Right ventricle myocardium inferior (tissue), 1 donor: Measurements from ENCODE around the gene RBM19. TPM values are rescaled to one million over a fixed set of nuclear protein-coding genes. Genes with fewer than 3 reads are reported as not detected.
"Not testable (repeated sequence)": the region's sequence is repeated elsewhere in the genome, so short reads cannot be mapped to it uniquely, and the experiment has no call there.

Experiments used
- ATAC-seq: fragments of 200-7000 bp; cut with Tn5 transposase; one replicate; pipeline ENCODE4 v1.9.1; 2020; ENCODE audit warnings: mild to moderate bottlenecking, moderate library complexity
- DNase-seq: peaks from one replicate; pipeline ENCODE4 v3.0.0; 2021; ENCODE audit errors: missing footprints
- intact Hi-C: fragments of 100-400 bp; cut with DNase I; formaldehyde crosslinking; loops from one replicate; pipeline ENCODE4 v1.11.0; 2022
- long read RNA-seq: library from polyadenylated mRNA; unstranded; transcript quantifications from one replicate; pipeline ENCODE4 v2.0.0, GENCODE V29; 2021
- total RNA-seq: library from RNA; stranded (reverse); fragmentation: NEBNext Ultra II Directional; extraction: Animal tissue kit (Norgen Biotek cat#: 25700); gene quantifications from one replicate; pipeline ENCODE4 v1.2.1, GENCODE V29; 2021
- donor health status: DM: no; HTN: yes; CAD: no; lungs with severe emphysema.

Gene RBM19, protein sequence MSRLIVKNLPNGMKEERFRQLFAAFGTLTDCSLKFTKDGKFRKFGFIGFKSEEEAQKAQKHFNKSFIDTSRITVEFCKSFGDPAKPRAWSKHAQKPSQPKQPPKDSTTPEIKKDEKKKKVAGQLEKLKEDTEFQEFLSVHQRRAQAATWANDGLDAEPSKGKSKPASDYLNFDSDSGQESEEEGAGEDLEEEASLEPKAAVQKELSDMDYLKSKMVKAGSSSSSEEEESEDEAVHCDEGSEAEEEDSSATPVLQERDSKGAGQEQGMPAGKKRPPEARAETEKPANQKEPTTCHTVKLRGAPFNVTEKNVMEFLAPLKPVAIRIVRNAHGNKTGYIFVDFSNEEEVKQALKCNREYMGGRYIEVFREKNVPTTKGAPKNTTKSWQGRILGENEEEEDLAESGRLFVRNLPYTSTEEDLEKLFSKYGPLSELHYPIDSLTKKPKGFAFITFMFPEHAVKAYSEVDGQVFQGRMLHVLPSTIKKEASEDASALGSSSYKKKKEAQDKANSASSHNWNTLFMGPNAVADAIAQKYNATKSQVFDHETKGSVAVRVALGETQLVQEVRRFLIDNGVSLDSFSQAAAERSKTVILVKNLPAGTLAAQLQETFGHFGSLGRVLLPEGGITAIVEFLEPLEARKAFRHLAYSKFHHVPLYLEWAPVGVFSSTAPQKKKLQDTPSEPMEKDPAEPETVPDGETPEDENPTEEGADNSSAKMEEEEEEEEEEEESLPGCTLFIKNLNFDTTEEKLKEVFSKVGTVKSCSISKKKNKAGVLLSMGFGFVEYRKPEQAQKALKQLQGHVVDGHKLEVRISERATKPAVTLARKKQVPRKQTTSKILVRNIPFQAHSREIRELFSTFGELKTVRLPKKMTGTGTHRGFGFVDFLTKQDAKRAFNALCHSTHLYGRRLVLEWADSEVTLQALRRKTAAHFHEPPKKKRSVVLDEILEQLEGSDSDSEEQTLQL
- 15.8 TPM for total RNA-seq
- long read RNA-seq, full-length matches to known transcripts: 28 of 40 reads
- long read RNA-seq, partial matches to known transcripts: 7 of 40 reads
- long read RNA-seq, other reads (novel, unspliced or antisense): 5 of 40 reads

- DNase-seq (peak; percentile 99), ATAC-seq (peak; percentile 100)
- intact Hi-C loops: no loop called here
These were observed at the start of gene RBM19 for GRCh38 chr12:113965951-113966797. Gene RBM19 (minus strand): TSS chr12:113966325. CDS start chr12:113966227, 98 bp downstream.

- DNase-seq (no peak), ATAC-seq (no peak)
- intact Hi-C loops: no loop called here
These were observed 49.7 kb upstream of the RBM19 start for GRCh38 chr12:114015851-114016250.

DNA sequence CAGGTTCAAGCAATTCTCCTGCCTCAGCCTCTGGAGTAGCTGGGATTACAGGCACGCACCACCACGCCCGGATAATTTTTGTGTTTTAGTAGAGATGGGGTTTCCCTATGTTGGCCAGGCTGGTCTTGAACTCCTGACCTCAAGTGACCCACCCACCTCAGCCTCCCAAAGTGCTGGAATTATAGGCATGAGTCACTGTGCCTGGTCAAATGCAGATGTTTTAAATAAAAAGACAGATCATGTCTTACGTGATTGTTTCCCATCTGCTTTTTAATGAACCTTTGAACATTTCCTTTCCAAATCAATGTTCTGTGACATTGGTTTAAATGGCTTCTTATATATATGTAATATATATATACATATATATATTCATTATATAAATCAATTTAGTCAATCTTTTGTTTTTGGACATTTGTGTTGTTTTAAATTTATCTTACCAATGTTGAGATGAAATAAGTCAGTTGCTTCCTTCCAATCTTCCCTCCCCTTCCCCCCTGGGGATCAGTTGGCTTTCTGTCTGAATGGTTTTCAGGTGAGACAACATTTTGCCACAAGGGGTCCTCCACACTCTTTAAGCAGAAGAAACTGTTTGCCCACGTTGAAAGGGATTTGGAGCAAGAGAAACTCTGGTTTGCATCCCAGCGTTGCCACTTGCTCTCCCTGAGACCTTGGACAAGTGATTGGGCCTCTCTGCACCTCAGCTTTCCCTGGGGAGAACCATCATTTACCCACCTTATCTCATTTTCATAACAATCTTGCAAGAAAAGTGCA, 47.6 kb upstream of the RBM19 start:
- ATAC-seq (no peak), DNase-seq (no peak)
- intact Hi-C loops: no loop called here

- DNase-seq (no peak), ATAC-seq (no peak)
- intact Hi-C loops: no loop called here
These were observed 46.8 kb upstream of the RBM19 start for GRCh38 chr12:114012744-114013431.

- intact Hi-C loops: no loop called here
- no peak for ATAC-seq
These were observed 45.6 kb upstream of the RBM19 start for GRCh38 chr12:114011711-114012110.

DNA sequence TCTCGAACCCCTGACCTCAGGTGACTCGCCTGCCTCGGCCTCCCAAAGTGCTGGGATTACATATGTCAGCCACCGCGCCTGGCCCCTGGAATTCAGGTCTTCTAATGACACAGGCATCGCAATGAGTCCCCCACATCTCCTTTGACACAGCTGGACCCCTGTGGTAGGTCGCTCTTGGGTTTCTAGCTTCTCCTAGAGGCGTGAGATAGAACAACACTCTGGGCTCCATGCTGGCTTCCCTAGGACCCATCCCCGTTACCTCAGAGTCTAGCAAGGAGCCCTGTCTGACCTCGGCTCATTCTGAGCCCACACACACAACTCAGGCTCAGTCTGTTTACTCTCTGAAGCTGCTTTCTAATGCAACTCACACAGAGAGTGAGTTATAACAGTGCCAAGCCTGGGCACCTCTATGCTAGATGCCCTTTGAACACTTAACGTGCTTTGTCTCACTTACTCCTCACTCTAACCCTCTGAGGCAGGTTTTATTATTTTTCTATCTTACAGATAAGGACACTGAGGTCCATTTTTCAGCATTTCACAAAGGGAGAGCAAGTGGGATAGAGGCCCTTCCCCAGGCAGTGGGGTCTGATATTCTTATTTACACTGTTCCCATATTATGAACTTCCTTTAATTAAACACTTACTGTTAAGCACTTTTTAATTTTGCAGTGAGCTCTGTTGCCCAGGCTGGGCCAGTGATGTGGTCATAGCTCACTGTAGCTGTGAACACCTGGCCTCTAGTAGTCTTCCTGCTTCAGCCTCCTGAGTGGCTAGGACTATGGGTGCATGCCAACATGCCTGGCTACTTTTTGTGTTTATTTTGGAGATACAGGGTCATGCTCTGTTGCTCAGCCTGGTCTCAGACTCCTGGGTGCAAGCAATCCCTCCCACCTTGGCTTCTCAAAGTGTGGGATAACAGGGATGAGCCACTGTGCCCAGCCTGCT, 40.6 kb upstream of the RBM19 start:
- ATAC-seq: no peak
- DNase-seq: no peak
- intact Hi-C loops: no loop called here

More at GRCh38 chr12:114011711-114012110, 45.6 kb upstream of the RBM19 start:
- DNase-seq: no peak

GRCh38 chr12:114004402-114004801, 38.3 kb upstream of the RBM19 start:
- DNase-seq (no peak), ATAC-seq (no peak)
- intact Hi-C loops: no loop called here

DNA sequence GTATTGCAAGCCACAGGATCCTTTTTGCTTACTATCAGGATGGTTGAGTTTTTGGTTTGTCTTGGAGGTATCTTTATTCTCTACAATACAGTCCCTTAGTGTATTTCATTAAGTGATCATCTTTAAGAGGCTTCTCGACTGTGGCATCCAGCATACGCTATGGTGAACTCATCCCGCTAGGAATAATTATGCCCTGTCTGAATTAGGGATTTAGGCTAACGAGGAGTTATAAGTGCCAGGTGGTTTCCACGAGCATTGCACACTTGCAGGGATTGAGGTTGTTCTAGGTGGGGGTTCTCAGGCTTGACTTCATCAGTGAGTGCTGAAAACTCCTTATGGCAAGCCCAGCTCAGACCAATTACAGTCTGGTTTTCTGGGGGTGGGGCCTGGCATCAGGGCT, 37.2 kb upstream of the RBM19 start:
- intact Hi-C loops: no loop called here

DNA sequence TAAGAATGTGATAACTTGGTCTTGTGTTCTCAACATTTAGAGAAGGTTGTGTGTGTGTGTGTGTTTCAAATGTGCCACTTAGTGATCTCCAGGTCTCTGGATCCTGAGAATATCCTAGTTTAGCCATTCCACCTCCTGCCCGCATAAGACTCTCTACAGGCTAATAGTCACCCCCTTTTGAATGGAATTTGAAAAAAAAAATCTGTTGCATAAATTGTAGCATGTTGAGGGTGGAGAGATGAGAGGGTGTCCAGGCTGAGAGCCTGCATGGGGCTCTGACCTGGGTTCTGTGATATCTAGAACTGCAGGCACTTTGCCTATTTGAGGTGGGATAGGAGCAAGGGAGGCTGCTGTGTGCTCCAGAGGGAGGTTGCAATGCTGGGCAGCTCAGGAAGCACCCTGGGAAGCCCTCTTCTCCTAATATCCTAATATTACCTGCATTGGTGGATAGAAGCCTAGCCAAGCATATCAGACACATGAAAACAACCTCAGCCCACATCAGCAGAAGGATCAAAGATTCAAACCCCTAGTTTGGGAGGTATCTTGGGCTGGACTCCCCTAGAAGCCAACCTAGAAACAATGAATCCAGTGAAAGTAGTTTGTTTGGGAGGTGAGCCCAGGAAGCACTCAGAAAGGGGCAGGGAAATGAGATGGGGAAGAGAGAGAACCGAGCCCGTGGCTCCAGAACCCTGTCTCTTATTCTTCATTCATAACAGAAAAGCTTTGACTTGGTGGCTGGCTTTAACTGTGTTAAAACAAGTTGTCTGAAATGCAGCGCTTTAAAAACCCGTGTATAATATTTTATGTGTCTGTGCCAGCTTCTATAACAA, 35.6 kb upstream of the RBM19 start:
- DNase-seq (no peak), ATAC-seq (no peak)
- intact Hi-C loops: no loop called here

More for the DNA sequence above, 37.2 kb upstream of the RBM19 start:
- no peak for ATAC-seq
- no peak for DNase-seq

GRCh38 chr12:114000861-114001260, 34.7 kb upstream of the RBM19 start:
- ATAC-seq: no peak
- DNase-seq: no peak
- intact Hi-C loops: no loop called here

- intact Hi-C loops: not testable (repeated sequence)
These were observed 34.1 kb upstream of the RBM19 start for GRCh38 chr12:114000261-114000660.

GRCh38 chr12:113997365-113997764, 31.2 kb upstream of the RBM19 start:
- ATAC-seq: no peak
- intact Hi-C loops: no loop called here
- no peak for DNase-seq

More at GRCh38 chr12:114000261-114000660, 34.1 kb upstream of the RBM19 start:
- not testable (repeated sequence) for DNase-seq, ATAC-seq

GRCh38 chr12:113996026-113996425, 29.9 kb upstream of the RBM19 start:
- intact Hi-C loops: no loop called here
- DNase-seq: no peak
- ATAC-seq: no peak

DNA sequence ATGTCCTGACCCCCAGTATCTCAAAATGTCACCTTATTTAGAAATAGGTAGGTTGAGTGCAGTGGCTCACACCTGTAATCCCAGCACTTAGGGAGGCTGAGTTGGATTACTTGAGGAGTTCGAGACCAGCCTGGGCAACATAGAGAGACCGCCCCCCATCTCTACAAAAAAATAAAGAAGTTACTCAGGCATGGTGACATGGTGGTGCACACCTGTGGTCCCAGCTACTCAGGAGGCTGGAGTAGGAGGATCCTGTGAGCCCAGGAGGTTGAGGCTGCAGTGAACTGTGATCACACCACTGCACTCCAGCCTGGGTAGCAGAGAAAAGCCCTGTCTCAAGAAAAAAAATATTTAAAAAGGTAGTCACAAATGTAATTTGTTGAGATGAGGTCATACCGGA, 27.9 kb upstream of the RBM19 start:
- intact Hi-C loops: no loop called here
- DNase-seq (no peak), ATAC-seq (no peak)

GRCh38 chr12:113992751-113993150, 26.6 kb upstream of the RBM19 start:
- ATAC-seq, intact Hi-C loops: not testable (repeated sequence)

More at GRCh38 chr12:113992751-113993150, 26.6 kb upstream of the RBM19 start:
- not testable (repeated sequence) for DNase-seq
